Small intestine (tissue), 7 donors: Measurements from ENCODE around the gene IGSF21. TPM values are rescaled to one million over a fixed set of nuclear protein-coding genes. Genes with fewer than 3 reads are reported as not detected.

ENCODE experiments used
- DNase-seq, 2 donors: peaks; one replicate each; pipeline versions ENCODE4 v3.0.0 to v3.0.0-alpha.2; 2013
- FAIRE-seq: peaks from 2 replicates; lab custom pipeline; 2012; peaks lifted over from hg19 to GRCh38; lab: Jason Lieb, UNC
- H3K27ac ChIP-seq, 3 donors: one replicate each; pipeline ENCODE4 v1.5.1; 2013; ENCODE audit warnings: low read length in 2 of 3, mild to moderate bottlenecking in 2 of 3, control low read depth in 1 of 3, inconsistent platforms in 1 of 3, low read depth in 1 of 3, moderate library complexity in 1 of 3
- H3K27me3 ChIP-seq, 3 donors: one replicate each; pipeline ENCODE4 v1.6.1; 2013; ENCODE audit warnings: low read length in 3 of 3, inconsistent platforms in 1 of 3; ENCODE audit not compliant: control insufficient read depth in 3 of 3, insufficient read depth in 3 of 3
- H3K36me3 ChIP-seq, 3 donors: one replicate each; pipeline ENCODE4 v1.6.1; 2013; ENCODE audit warnings: low read length in 3 of 3, inconsistent platforms in 1 of 3, low read depth in 1 of 3, mild to moderate bottlenecking in 1 of 3, moderate library complexity in 1 of 3; ENCODE audit not compliant: control insufficient read depth in 3 of 3, insufficient read depth in 2 of 3
- H3K4me1 ChIP-seq, 3 donors: one replicate each; pipeline ENCODE4 v1.6.1; 2013; ENCODE audit warnings: low read length in 2 of 3, inconsistent platforms in 1 of 3, low read depth in 1 of 3, mild to moderate bottlenecking in 1 of 3, moderate library complexity in 1 of 3; ENCODE audit not compliant: control insufficient read depth in 3 of 3, insufficient read depth in 2 of 3
- H3K4me3 ChIP-seq, 3 donors: one replicate each; pipeline ENCODE4 v1.5.1; 2013; ENCODE audit warnings: low read length in 3 of 3, control low read depth in 1 of 3, inconsistent platforms in 1 of 3, low read depth in 1 of 3, mild to moderate bottlenecking in 1 of 3, moderate library complexity in 1 of 3
- H3K9me3 ChIP-seq, 2 donors: one replicate each; pipeline ENCODE4 v1.6.1; 2013; ENCODE audit warnings: low read depth in 1 of 2, low read length in 1 of 2; ENCODE audit not compliant: control insufficient read depth in 2 of 2, insufficient read depth in 1 of 2
- WGBS, 3 donors: extraction: QIAGEN DNeasy Blood & Tissue Kit; methylation state at CpG; one replicate each; pipeline ENCODE4 v1.1.7; 2013; 5-methylcytosine and 5-hydroxymethylcytosine counted together
- polyA plus RNA-seq, 4 donors: library from polyadenylated mRNA; stranded (reverse) in 3 of 4; unstranded in 1 of 4; fragments of 200-250 nt in 3 of 4; fragments of 120-200 nt in 1 of 4; gene quantifications; one replicate each; pipeline versions ENCODE4 v1.2.1 to v1.2.3, GENCODE V29; 2013
- donor health status: healthy with polysubstance abuse.
- donor health status: control.
- donor health status: control.
- donor health status: Bipolar disorder and iron deficiency.
- donor health status: healthy.

Gene IGSF21
- polyA plus RNA-seq, 4 donors, result 0.18 to 0.38 TPM; not detected in 2

DNA sequence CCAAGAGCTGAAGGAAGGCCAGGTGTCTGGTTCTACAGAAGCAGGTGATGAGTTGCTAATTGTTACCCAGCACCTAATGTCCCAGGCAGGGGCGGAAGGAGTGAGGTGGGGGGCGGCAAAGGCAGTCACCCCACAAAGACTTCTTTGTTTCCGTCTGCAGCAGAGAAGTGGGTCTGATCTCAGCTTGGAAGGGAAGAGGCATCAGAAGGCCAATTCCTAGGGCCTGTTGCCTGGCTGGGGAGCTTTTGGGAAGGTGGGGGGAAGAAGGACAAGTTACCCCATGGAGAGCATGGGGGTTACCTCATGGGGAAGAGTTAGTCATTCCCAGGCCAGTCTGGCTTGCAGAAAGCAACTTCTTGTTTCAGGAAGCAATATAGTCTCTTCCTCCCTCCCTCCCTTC lies 10.9 kb downstream of the IGSF21 start:
- DNase-seq, result no peak
- Histone ChIP-seq H3K36me3 (no peaks in the 10 kb centered on the region), H3K27me3 (peaks cover 0 to 11% (median 5%) of the 10 kb centered on the region in 3 donors), H3K9me3 (no peaks in the 10 kb centered on the region), H3K27ac (no peak overlapping the region), H3K4me3 (no peak overlapping the region), H3K4me1 (no peaks in the 10 kb centered on the region)
- 36 to 45% (median 40%) methylated on average over 3 of the region's 3 CpGs for WGBS, 3 donors
- FAIRE-seq, result no peak

DNA sequence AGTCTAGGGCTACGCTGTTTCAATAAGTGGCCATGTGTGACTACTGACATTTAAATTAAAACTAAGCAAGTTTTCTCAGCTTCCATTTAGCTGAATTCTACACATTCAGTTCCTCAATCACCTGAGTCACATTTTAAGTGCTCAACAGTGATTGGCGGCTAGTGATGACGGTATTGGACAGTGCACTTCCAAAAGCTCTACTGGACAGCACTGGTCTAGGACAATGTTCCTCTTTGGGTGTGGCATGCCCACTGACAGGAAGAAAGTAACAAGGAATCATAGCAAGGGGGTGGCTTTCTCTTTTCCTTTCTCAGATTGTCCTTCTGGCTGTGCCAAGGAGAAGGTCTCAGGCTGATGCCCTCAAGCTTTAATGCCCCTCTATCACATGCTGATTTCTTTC lies 11.7 kb downstream of the IGSF21 start:
- DNase-seq, result no peak
- 67 to 84% (median 73%) methylated on average over 3 of the region's 3 CpGs for WGBS, 3 donors
- peaks cover 0 to 11% (median 3%) of the 10 kb centered on the region in 3 donors for H3K27me3 ChIP-seq

DNA sequence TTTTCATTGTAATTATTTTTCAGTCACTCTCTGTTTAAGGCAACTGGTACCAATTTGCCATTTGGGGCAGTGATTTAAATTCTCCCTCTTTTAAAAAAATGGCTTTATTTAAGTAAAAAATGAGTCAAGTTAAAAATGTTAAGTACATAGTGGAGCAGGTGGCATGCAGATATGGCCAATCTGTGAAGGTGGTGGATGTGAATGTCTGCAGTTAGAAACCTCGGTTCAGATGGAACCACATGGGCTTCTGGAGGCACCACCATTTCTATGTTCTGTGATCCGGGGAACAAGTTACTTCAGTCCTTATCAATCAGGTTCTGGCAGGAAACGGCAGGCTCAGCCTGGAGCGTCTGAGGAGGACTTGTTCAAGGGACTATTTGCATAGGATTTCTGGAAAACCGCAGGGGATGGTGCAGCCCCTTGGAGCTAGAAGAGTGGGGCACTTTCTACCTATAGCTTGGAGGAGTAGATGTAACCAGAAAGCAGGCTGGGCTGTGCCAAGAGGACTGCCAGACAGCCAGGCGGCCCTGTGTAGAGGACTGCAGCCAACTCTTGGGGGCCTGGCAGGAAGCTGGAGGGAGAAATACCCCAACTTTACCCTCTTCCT lies 12.3 kb downstream of the IGSF21 start:
- WGBS, 3 donors, result 32 to 43% (median 38%) methylated on average over 6 of the region's 6 CpGs
- no peaks in the 10 kb centered on the region for H3K4me1 ChIP-seq
- H3K27me3 ChIP-seq, result peaks cover 0 to 8% (median 3%) of the 10 kb centered on the region in 3 donors
- no peaks in the 10 kb centered on the region for H3K36me3 ChIP-seq
- no peak overlapping the region for H3K27ac ChIP-seq
- H3K9me3 ChIP-seq, result no peaks in the 10 kb centered on the region
- H3K4me3 ChIP-seq, result no peak overlapping the region
- no peak for DNase-seq
- no peak for FAIRE-seq

More for the DNA sequence above, 11.7 kb downstream of the IGSF21 start:
- no peaks in the 10 kb centered on the region for H3K4me1 ChIP-seq
- H3K9me3 ChIP-seq, result no peaks in the 10 kb centered on the region
- H3K4me3 ChIP-seq, result no peak overlapping the region
- H3K36me3 ChIP-seq, result no peaks in the 10 kb centered on the region
- no peak overlapping the region for H3K27ac ChIP-seq
- no peak for FAIRE-seq

DNA sequence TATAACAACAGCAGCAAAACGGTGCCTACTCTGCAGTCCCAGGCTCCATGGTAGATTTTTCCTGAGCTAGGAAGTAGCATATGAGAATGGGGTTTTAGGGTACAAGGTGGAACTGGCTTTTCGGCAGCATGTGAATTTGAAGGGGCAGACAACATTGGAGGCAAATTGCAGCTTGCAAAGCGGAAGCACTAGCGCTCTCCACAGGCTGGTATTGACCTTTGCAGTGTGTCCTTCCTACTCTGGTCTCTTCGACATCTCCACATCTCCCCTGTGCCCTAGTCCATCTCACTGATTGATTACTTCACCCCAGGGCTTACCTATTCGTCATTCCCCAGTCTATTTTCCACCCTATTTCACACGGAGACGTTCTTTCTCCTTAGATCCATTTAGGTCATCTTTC lies 13.0 kb downstream of the IGSF21 start:
- WGBS, 3 donors, result 74 to 77% (median 75%) methylated on average over 8 of the region's 8 CpGs
- DNase-seq (no peak), FAIRE-seq (no peak)
- H3K36me3 ChIP-seq, result no peaks in the 10 kb centered on the region
- H3K27me3 ChIP-seq, result peaks cover 0 to 8% (median 3%) of the 10 kb centered on the region in 3 donors
- H3K4me1 ChIP-seq, result no peaks in the 10 kb centered on the region
- no peak overlapping the region for H3K4me3 ChIP-seq
- no peaks in the 10 kb centered on the region for H3K9me3 ChIP-seq
- H3K27ac ChIP-seq, result no peak overlapping the region

DNA sequence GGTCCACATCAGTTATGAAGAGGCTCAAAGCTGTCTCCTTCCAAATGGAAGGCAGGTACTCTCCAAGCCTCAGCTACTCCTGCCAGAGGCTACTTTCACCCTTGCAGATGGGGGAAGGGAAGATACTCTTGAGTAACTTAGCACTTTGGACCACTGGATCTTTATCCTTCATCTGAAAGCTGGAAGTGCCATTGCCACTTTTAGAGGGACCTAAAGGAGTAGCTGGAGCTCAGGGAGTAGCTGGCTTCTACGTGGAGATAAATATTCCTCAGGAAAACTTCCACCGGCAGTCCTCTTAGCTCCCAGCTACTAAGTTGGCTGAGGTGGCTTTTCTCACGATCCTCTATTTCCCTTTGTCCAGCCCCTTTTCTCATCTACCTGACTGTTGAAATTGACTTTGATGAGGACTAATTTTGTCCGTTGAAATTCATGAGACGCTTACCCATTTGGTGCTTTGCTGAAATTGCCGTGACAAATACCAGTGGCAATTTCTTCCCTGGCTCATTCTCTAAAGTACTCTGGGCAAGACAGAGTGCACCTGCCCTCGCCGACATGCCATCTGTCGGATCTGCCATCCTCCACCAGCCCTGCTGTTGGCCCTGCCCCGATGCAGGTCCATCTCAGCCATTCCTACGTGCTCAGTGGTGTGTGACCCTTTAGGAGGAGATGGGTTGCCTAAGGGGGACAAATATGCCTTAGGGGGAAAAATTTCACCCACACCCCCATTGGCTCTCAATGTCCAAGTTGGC lies 13.6 kb downstream of the IGSF21 start:
- no peak for DNase-seq
- H3K4me3 ChIP-seq, result no peak overlapping the region
- H3K36me3 ChIP-seq, result no peaks in the 10 kb centered on the region
- no peaks in the 10 kb centered on the region for H3K4me1 ChIP-seq
- no peak overlapping the region for H3K27ac ChIP-seq
- no peak for FAIRE-seq
- H3K27me3 ChIP-seq, result peaks cover 0 to 8% (median 3%) of the 10 kb centered on the region in 3 donors
- no peaks in the 10 kb centered on the region for H3K9me3 ChIP-seq
- WGBS, 3 donors, result 88 to 91% (median 88%) methylated on average over 11 of the region's 11 CpGs

DNA sequence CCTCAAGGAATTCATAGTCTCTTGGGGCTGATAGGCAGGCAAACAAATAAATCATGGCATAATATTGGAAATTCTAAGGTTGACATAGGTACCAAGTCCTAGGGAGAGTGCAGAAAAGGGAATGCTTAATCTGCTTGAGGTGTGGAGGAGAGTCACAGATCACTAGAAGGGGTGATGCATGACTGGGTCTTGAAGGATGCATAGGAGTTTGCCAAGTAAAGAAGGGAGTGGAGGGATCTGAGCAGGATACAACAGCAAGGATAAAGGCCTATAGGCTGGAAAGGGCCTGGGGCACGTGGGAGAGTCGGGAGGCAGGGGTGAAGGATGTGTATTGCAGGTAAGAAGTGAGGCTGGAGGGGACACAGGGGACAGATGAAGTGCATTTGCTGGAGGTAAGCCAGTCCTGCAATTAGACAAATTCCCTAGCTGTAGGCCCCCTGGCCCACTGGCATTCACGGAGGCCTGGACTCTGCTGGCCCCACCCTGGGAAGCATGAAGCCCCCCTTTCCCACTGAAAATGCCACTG lies 15.9 kb downstream of the IGSF21 start:
- H3K4me3 ChIP-seq, result no peak overlapping the region
- peaks cover 0 to 3% (median 0%) of the 10 kb centered on the region in 3 donors for H3K4me1 ChIP-seq
- DNase-seq (no peak), FAIRE-seq (no peak)
- WGBS, 3 donors, result 30 to 58% (median 33%) methylated on average over 3 of the region's 3 CpGs
- H3K27me3 ChIP-seq, result peaks cover 0 to 2% (median 0%) of the 10 kb centered on the region in 3 donors
- H3K9me3 ChIP-seq, result no peaks in the 10 kb centered on the region
- no peak overlapping the region for H3K27ac ChIP-seq
- H3K36me3 ChIP-seq, result no peaks in the 10 kb centered on the region

DNA sequence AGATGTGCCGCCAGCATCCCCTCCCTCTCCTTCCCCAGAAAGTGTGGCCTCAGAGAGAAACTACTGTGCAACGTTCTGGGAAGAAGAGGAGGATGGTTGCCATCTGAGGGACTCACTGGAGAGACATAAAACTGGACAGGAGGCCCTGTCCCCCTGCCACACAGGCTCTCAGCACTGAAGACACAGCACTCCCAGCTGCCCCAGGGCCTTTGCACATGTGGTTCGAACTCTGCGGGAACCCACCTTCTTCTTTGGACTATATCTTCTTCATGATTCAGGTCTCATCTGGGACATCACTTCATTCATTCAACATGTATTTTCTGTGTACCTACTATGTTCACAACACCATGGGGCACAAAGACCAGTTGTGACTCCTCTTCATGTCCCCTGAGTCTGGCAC lies 17.4 kb downstream of the IGSF21 start:
- Histone ChIP-seq H3K4me1 (peaks cover 0 to 3% (median 0%) of the 10 kb centered on the region in 3 donors), H3K27ac (no peak overlapping the region), H3K36me3 (no peaks in the 10 kb centered on the region), H3K4me3 (no peak overlapping the region), H3K9me3 (no peaks in the 10 kb centered on the region), H3K27me3 (no peaks in the 10 kb centered on the region)
- WGBS, 3 donors, result 72 to 89% (median 86%) methylated on average over 4 of the region's 4 CpGs
- DNase-seq (no peak), FAIRE-seq (no peak)

DNA sequence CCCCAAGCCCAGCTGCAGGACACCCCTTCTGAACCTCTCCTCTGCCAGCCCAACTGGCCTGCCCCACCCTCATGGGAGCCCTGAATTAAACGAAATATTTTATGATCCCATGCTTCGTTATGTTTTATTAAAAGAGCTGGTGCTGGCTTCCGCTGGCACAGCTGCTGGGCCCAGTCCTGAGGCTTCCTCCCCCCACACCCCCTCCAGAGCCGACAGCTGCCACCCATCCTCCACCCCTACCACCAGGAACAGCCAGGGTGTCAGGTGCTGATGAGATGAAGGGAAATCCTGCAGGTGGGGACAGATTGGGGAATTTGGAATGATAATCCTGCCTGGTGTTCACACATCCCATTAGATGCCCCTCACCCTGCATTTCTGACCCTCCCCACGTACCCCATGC lies 19.0 kb downstream of the IGSF21 start:
- no peaks in the 10 kb centered on the region for H3K27me3 ChIP-seq
- H3K9me3 ChIP-seq, result no peaks in the 10 kb centered on the region
- WGBS, 3 donors, result 39 to 65% (median 45%) methylated on average over 5 of the region's 5 CpGs
- peaks cover 0 to 3% (median 0%) of the 10 kb centered on the region in 3 donors for H3K4me1 ChIP-seq
- FAIRE-seq, result no peak
- no peak overlapping the region for H3K27ac ChIP-seq
- no peaks in the 10 kb centered on the region for H3K36me3 ChIP-seq
- no peak overlapping the region for H3K4me3 ChIP-seq
- no peak for DNase-seq
